Uterus (tissue), 4 donors: ENCODE measurements around the gene GMCL1. TPM values are rescaled to one million over a fixed set of nuclear protein-coding genes. Genes with fewer than 3 reads are reported as not detected.

Source experiments
- DNase-seq, 2 donors: peaks; one replicate each; pipeline ENCODE4 v3.0.0-alpha.2; 2019 to 2020
- H3K27ac ChIP-seq, 2 donors: fragments of 200-600 bp; sonication (generic); 1 replicate in 1 of 2; 2 replicates in 1 of 2; pipeline ENCODE4 v1.5.1; 2016 to 2018
- H3K27me3 ChIP-seq, 2 donors: fragments of 200-600 bp; sonication (generic); one replicate each; pipeline ENCODE4 v1.5.1; 2018 to 2019; ENCODE audit warnings: control low read depth in 1 of 2
- H3K36me3 ChIP-seq, 2 donors: fragments of 200-600 bp; sonication (generic); one replicate each; pipeline ENCODE4 v1.5.1; 2019; ENCODE audit warnings: control low read depth in 1 of 2
- H3K4me1 ChIP-seq, 2 donors: fragments of 200-600 bp; sonication (generic); one replicate each; pipeline ENCODE4 v1.5.1; 2018 to 2019; ENCODE audit warnings: control low read depth in 1 of 2
- H3K4me3 ChIP-seq, 2 donors: fragments of 200-600 bp; sonication (generic); 1 replicate in 1 of 2; 2 replicates in 1 of 2; pipeline ENCODE4 v1.5.1; 2018 to 2019; ENCODE audit warnings: mild to moderate bottlenecking in 1 of 2
- H3K9me3 ChIP-seq, 2 donors: fragments of 200-600 bp; sonication (generic); one replicate each; pipeline ENCODE4 v1.5.1; 2019; ENCODE audit warnings: control low read depth in 1 of 2
- CTCF ChIP-seq, 4 experiments: fragments of 200-600 bp in 2 of 4; fragments of 450-650 bp in 2 of 4; sonication (generic) in 2 of 4; IDR thresholded peaks; one replicate each; pipeline ENCODE4 v1.5.1; 2016 to 2019; ENCODE audit warnings: antibody characterized with exemption in 4 of 4, mild to moderate bottlenecking in 2 of 4, moderate library complexity in 1 of 4
- POLR2A ChIP-seq, 2 donors: fragments of 450-650 bp; IDR thresholded peaks; one replicate each; pipeline ENCODE4 v1.6.1; 2016; ENCODE audit warnings: antibody characterized with exemption in 2 of 2, mild to moderate bottlenecking in 1 of 2, moderate library complexity in 1 of 2
- intact Hi-C: fragments of 100-400 bp; cut with DNase I; formaldehyde crosslinking; loops from one replicate; pipeline ENCODE4 v1.15.1; 2023; ENCODE audit warnings: low total_unique reads
- total RNA-seq, 4 donors: library from RNA; depleted of rRNA in 3 of 4; stranded (reverse); fragments of >200 nt in 3 of 4; gene quantifications; one replicate each; pipeline versions ENCODE4 v1.1.0 to v1.2.4, GENCODE V29; 2014 to 2023
- donor health status: DM: yes; HTN: yes; CAD: no.

Gene GMCL1
- total RNA-seq, 4 donors from 2014 or later: 5.6 to 23.3 (median 16.1) TPM

- Histone ChIP-seq H3K4me3 (no peak overlapping the region), H3K9me3 (no peaks in the 10 kb centered on the region), H3K27ac (no peak overlapping the region), H3K27me3 (no peaks in the 10 kb centered on the region), H3K4me1 (no peaks in the 10 kb centered on the region), H3K36me3 (no peaks in the 10 kb centered on the region)
- TF ChIP-seq CTCF (IDR thresholded peaks at IDR 0.05): no peak
- TF ChIP-seq POLR2A (IDR thresholded peaks at IDR 0.05): no peak
- intact Hi-C loops: no loop called here
- DNase-seq: no peak
These were observed 21.5 kb upstream of the GMCL1 start for GRCh38 chr2:69807821-69808540.

DNA sequence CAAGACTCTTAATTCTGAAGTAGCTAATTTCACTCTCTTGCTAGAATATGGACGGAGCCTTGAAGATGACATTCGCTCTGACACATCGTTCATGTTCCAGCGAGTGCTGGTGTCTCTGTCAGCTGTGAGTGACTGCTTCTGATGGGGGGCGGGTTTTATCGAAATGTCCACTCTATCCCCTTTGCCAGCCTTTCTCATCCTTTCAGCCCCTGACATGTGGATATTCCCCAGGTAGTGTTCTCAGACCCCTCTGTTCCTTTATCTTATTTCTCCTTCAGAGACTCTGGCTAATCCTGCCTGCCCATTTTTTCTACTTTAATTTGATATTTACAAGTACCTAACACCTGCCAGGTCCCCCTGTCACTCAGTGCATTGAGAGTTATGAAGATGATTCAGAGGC is 18.9 kb upstream of the GMCL1 start:
- no peaks in the 10 kb centered on the region for H3K4me1 ChIP-seq
- intact Hi-C loops: no loop called here
- H3K9me3 ChIP-seq: no peaks in the 10 kb centered on the region
- no peak overlapping the region for H3K4me3 ChIP-seq
- H3K27me3 ChIP-seq: no peaks in the 10 kb centered on the region
- H3K27ac ChIP-seq: no peak overlapping the region
- H3K36me3 ChIP-seq: no peaks in the 10 kb centered on the region
- DNase-seq: no peak
- no peak for TF ChIP-seq CTCF (IDR thresholded peaks at IDR 0.05)

DNA sequence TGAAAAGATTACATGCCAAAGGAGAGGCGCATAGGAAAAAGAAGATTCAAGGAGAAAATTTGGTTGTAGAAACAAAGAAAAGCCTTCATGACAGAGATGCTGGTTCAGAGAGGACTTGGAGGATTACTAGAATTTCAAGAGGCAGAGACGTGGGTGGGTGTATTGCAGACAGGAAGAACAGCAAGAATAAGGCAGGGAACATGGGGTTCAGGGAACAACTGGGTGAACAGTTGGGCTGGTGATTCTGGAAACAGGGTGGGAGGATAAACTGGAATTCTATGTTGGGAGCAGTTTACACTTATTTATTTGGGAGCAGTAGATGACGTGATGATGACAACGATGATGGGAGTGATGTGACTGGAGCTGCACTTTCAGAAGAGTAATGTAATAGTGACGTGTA is 18.4 kb upstream of the GMCL1 start:
- H3K4me3 ChIP-seq: no peak overlapping the region
- no peaks in the 10 kb centered on the region for H3K27me3 ChIP-seq
- intact Hi-C loops: no loop called here
- DNase-seq: no peak
- TF ChIP-seq POLR2A (IDR thresholded peaks at IDR 0.05) (no peak), CTCF (IDR thresholded peaks at IDR 0.05) (no peak)
- H3K27ac ChIP-seq: no peak overlapping the region
- no peaks in the 10 kb centered on the region for H3K4me1 ChIP-seq
- no peaks in the 10 kb centered on the region for H3K36me3 ChIP-seq
- no peaks in the 10 kb centered on the region for H3K9me3 ChIP-seq

- no peak overlapping the region for H3K27ac ChIP-seq
- H3K9me3 ChIP-seq: no peaks in the 10 kb centered on the region
- DNase-seq: no peak
- H3K4me3 ChIP-seq: no peak overlapping the region
- no peak for TF ChIP-seq POLR2A (IDR thresholded peaks at IDR 0.05)
- no peak for TF ChIP-seq CTCF (IDR thresholded peaks at IDR 0.05)
- H3K4me1 ChIP-seq: no peaks in the 10 kb centered on the region
- intact Hi-C loops: no loop called here
- no peaks in the 10 kb centered on the region for H3K27me3 ChIP-seq
- no peaks in the 10 kb centered on the region for H3K36me3 ChIP-seq
These were observed 17.9 kb upstream of the GMCL1 start for GRCh38 chr2:69811591-69811990.

- H3K27me3 ChIP-seq: no peaks in the 10 kb centered on the region
- no peak overlapping the region for H3K4me3 ChIP-seq
- intact Hi-C loops: loop anchor here (5.0 kb wide), 1 partner anchor 88 kb away; no protein-coding TSS in a partner anchor
- no peak overlapping the region for H3K27ac ChIP-seq
- no peak for DNase-seq
- no peaks in the 10 kb centered on the region for H3K9me3 ChIP-seq
- TF ChIP-seq POLR2A (IDR thresholded peaks at IDR 0.05) (no peak), CTCF (IDR thresholded peaks at IDR 0.05) (no peak)
- no peaks in the 10 kb centered on the region for H3K4me1 ChIP-seq
- H3K36me3 ChIP-seq: no peaks in the 10 kb centered on the region
These were observed 13.7 kb upstream of the GMCL1 start for GRCh38 chr2:69815717-69816116.
